Measurements from ENCODE around the gene CFAP20DC. TPM values are rescaled to one million over a fixed set of nuclear protein-coding genes. Genes with fewer than 3 reads are reported as not detected.
"Not testable (repeated sequence)": the region's sequence is repeated elsewhere in the genome, so short reads cannot be mapped to it uniquely, and the experiment has no call there.

The CFAP20DC gene
- total RNA-seq, 4 donors from 2014 or later, result not detected

DNA sequence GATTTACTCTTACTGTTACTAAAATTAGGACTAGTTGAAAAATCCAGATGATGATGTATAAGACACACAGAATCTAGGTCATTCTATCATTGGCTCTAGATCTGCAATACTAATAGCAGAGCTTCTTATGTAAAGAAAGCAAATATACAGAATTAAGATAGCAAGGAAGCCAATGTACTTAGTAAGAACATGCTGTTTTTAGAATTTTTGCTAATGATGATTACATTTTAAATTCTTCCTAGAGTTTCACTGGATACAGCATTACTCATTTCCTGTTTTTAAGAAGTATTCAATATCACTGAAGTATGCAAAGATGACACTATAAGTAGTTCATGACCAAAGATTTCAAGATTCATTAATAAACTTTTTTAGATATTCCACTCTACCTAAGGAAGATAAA lies 60.7 kb downstream of the CFAP20DC start:
- no peak for DNase-seq
- no peaks in the 10 kb centered on the region for H3K9me3 ChIP-seq
- H3K4me1 ChIP-seq, result no peaks in the 10 kb centered on the region
- ATAC-seq, result no peak
- TF ChIP-seq, protein P1, sequence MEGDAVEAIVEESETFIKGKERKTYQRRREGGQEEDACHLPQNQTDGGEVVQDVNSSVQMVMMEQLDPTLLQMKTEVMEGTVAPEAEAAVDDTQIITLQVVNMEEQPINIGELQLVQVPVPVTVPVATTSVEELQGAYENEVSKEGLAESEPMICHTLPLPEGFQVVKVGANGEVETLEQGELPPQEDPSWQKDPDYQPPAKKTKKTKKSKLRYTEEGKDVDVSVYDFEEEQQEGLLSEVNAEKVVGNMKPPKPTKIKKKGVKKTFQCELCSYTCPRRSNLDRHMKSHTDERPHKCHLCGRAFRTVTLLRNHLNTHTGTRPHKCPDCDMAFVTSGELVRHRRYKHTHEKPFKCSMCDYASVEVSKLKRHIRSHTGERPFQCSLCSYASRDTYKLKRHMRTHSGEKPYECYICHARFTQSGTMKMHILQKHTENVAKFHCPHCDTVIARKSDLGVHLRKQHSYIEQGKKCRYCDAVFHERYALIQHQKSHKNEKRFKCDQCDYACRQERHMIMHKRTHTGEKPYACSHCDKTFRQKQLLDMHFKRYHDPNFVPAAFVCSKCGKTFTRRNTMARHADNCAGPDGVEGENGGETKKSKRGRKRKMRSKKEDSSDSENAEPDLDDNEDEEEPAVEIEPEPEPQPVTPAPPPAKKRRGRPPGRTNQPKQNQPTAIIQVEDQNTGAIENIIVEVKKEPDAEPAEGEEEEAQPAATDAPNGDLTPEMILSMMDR (IDR thresholded peaks at IDR 0.05 in 4 of 5, conservative IDR thresholded peaks at IDR 0.05 in 1 of 5), result no peak
- TF ChIP-seq POLR2A (IDR thresholded peaks at IDR 0.05), result no peak
- H3K36me3 ChIP-seq, result no peaks in the 10 kb centered on the region
- H3K4me3 ChIP-seq, result no peak overlapping the region
- in situ Hi-C loops (cut with MboI; ENCODE audit: low sequenced_read_pairs in 4 of 4) (no loop called here), intact Hi-C loops (cut with DNase I; ENCODE audit: low total_unique reads) (no loop called here)
- no peak overlapping the region for H3K27ac ChIP-seq
- no peaks in the 10 kb centered on the region for H3K27me3 ChIP-seq

DNA sequence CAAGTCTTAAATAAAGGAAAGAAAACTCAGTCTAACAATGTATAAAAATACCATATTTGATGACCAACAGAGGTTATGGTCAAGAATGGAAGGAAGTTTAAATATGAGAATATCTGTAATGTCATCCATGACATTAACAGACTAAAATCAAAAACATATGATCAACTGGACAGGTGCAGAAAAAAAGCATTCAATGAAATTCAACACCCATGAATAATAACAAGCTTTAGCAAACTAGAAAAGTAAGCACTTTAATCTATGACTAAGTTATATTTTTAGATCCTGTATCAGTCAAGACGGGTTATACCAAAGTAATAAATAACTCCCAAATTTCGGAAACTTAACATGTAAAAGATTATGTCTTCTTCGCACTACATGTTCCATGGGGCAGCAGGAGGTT lies 61.8 kb downstream of the CFAP20DC start:
- H3K27me3 ChIP-seq, result no peaks in the 10 kb centered on the region
- no peaks in the 10 kb centered on the region for H3K4me1 ChIP-seq
- H3K27ac ChIP-seq, result no peak overlapping the region
- TF ChIP-seq, protein P1 (IDR thresholded peaks at IDR 0.05 in 4 of 5, conservative IDR thresholded peaks at IDR 0.05 in 1 of 5), result no peak
- TF ChIP-seq POLR2A (IDR thresholded peaks at IDR 0.05), result no peak
- intact Hi-C loops (cut with DNase I; ENCODE audit: low total_unique reads) (no loop called here), in situ Hi-C loops (cut with MboI; ENCODE audit: low sequenced_read_pairs in 4 of 4) (no loop called here)
- H3K4me3 ChIP-seq, result no peak overlapping the region
- no peaks in the 10 kb centered on the region for H3K36me3 ChIP-seq
- no peak for ATAC-seq
- no peak for DNase-seq
- H3K9me3 ChIP-seq, result no peaks in the 10 kb centered on the region

DNA sequence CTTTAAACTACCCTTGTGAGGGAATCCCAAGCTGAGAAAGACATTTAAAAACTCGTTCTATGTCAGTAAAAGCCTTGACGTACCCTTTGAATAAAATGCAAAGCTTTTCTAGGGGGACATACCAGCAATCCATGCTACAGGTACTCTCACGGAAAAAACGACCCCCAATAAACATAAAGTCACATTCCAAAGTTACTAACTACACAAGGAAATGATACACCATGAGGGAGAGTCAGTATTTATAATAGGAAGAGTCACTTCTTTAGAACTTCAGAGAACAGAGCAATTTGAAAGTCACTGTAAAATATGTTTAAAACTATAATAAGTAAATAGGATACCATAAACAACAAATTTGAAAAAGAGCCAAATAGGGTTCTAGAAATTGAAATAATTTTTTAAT lies 63.2 kb downstream of the CFAP20DC start:
- no peak for ATAC-seq
- no peak for DNase-seq
- TF ChIP-seq, protein P1 (IDR thresholded peaks at IDR 0.05 in 4 of 5, conservative IDR thresholded peaks at IDR 0.05 in 1 of 5), result no peak
- H3K27ac ChIP-seq, result no peak overlapping the region
- no peaks in the 10 kb centered on the region for H3K36me3 ChIP-seq
- no peaks in the 10 kb centered on the region for H3K27me3 ChIP-seq
- no peaks in the 10 kb centered on the region for H3K4me1 ChIP-seq
- in situ Hi-C loops (cut with MboI; ENCODE audit: low sequenced_read_pairs in 4 of 4) (no loop called here), intact Hi-C loops (cut with DNase I; ENCODE audit: low total_unique reads) (no loop called here)
- no peaks in the 10 kb centered on the region for H3K9me3 ChIP-seq
- no peak overlapping the region for H3K4me3 ChIP-seq

DNA sequence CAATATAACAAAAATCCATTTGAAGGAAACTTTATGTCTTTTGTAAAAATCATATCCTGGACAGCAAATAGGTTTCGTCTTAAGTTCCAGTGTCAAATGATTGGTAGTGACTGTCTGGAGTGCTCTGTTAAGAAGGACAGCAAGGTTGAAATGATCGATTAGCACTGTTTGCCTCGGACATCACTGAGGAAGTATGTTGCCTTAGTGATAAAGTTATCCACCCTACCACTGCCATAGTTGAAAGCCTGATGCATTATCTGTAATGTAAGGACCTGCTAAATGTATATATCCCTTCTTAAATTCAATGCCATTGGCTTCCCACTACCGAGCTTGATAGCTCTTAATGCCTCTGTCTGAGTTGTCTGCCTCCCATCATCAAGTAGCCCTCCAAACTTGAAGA lies 70.0 kb downstream of the CFAP20DC start:
- in situ Hi-C loops (cut with MboI; ENCODE audit: low sequenced_read_pairs in 4 of 4) (no loop called here), intact Hi-C loops (cut with DNase I; ENCODE audit: low total_unique reads) (no loop called here)
- no peak for ATAC-seq
- Histone ChIP-seq H3K36me3 (no peaks in the 10 kb centered on the region), H3K4me3 (no peak overlapping the region), H3K27me3 (no peaks in the 10 kb centered on the region), H3K4me1 (no peaks in the 10 kb centered on the region), H3K27ac (no peak overlapping the region), H3K9me3 (no peaks in the 10 kb centered on the region)
- no peak for DNase-seq
- TF ChIP-seq POLR2A (IDR thresholded peaks at IDR 0.05), result no peak
- TF ChIP-seq, protein P1 (IDR thresholded peaks at IDR 0.05 in 4 of 5, conservative IDR thresholded peaks at IDR 0.05 in 1 of 5), result no peak

DNA sequence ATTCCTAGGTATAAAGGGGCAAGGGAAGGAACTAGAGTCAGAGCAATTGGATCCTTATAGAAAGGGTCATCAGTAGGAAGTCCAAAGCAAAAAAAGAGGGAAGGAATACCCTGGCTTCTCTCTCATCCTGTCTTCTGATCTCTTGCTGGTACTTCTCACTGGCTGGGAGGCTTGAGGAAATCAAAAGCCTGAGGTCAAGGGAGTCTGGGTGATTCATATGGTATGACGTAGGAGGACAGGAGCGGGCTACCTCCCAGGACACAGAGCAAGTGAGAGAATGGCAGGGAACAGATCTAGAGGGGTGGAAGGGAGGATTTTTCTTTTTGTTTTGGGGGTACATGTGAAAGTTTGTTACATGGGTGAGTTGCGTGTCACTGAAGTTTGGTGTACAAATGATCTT lies 76.0 kb downstream of the CFAP20DC start:
- TF ChIP-seq POLR2A (IDR thresholded peaks at IDR 0.05), result no peak
- TF ChIP-seq, protein P1 (IDR thresholded peaks at IDR 0.05 in 4 of 5, conservative IDR thresholded peaks at IDR 0.05 in 1 of 5), result no peak

DNA sequence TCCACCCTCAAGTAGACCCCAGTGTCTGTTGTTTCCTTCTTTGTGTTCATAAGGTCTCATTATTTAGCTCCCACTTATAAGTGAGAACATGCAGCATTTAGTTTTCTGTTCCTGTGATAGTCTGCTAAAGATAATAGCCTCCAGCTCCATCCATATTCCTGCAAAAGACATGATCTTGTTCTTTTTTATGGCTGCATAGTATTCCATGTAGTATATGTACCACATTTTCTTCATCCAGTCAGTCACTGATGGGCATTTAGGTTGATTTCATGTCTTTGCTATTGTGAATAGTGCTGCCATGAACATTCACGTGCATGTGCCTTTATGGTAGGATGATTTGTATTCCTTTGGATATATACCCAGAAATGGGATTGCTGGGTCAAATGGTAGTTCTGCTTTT lies 82.0 kb downstream of the CFAP20DC start:
- in situ Hi-C loops (cut with MboI; ENCODE audit: low sequenced_read_pairs in 4 of 4); H3K27me3 ChIP-seq; H3K36me3 ChIP-seq; H3K9me3 ChIP-seq; H3K4me1 ChIP-seq; intact Hi-C loops (cut with DNase I; ENCODE audit: low total_unique reads); ATAC-seq; DNase-seq; H3K27ac ChIP-seq; H3K4me3 ChIP-seq: not testable (repeated sequence)

More for the DNA sequence above, 76.0 kb downstream of the CFAP20DC start:
- H3K27ac ChIP-seq, result no peak overlapping the region
- no peaks in the 10 kb centered on the region for H3K9me3 ChIP-seq
- H3K4me1 ChIP-seq, result no peaks in the 10 kb centered on the region
- ATAC-seq, result no peak
- H3K4me3 ChIP-seq, result no peak overlapping the region
- H3K27me3 ChIP-seq, result no peaks in the 10 kb centered on the region
- in situ Hi-C loops (cut with MboI; ENCODE audit: low sequenced_read_pairs in 4 of 4) (no loop called here), intact Hi-C loops (cut with DNase I; ENCODE audit: low total_unique reads) (no loop called here)
- no peak for DNase-seq
- no peaks in the 10 kb centered on the region for H3K36me3 ChIP-seq

All from gastrocnemius medialis (tissue), 4 donors.